Endothelial cell of umbilical vein (primary cell): ENCODE measurements around the gene SH3GLB2. TPM values are rescaled to one million over a fixed set of nuclear protein-coding genes. Genes with fewer than 3 reads are reported as not detected.

Experiments
- Bru-seq: library from RNA; stranded (reverse); fragments of 400-500 nt; gene quantifications from one replicate; lab custom pipeline; 2021; lab: Mats Ljungman, UMichigan
- BruChase-seq, 2 experiments: library from RNA; stranded (reverse); fragments of 400-500 nt; gene quantifications; one replicate each; lab custom pipeline; 2021; lab: Mats Ljungman, UMichigan
- BruUV-seq: library from RNA; stranded (reverse); fragments of 400-500 nt; replicated peaks from 2 replicates; lab custom pipeline; 2021; lab: Mats Ljungman, UMichigan
- CTCF ChIA-PET: fragments of 300-600, 350-600 bp; sonication (Branson Sonifier 250); formaldehyde crosslinking; loops from one replicate; lab custom pipeline; 2021; ENCODE audit warnings: antibody characterized with exemption, inconsistent platforms; lab: Charles Lee
- POLR2A ChIA-PET: fragments of 300-600, 350-600 bp; sonication (Branson Sonifier 250); formaldehyde crosslinking; loops from one replicate; lab custom pipeline; 2021; ENCODE audit warnings: antibody characterized with exemption, inconsistent platforms; lab: Charles Lee
- DNase-seq: peaks from one replicate; pipeline ENCODE4 v3.0.0-alpha.2; 2011; ENCODE audit warnings: low read depth, low spot score
- FAIRE-seq: peaks from 2 replicates; lab custom pipeline; 2011; peaks lifted over from hg19 to GRCh38; lab: Jason Lieb, UNC
- H2AFZ ChIP-seq: 2 replicates; pipeline ENCODE4 v1.6.0; 2012; ENCODE audit warnings: low read depth, low read length, control low read depth, inconsistent platforms
- H3K27ac ChIP-seq: 2 replicates; pipeline ENCODE4 v1.5.1; 2011; ENCODE audit warnings: low read depth, mild to moderate bottlenecking, control low read depth, low read length, moderate library complexity; ENCODE audit not compliant: insufficient read depth
- H3K27me3 ChIP-seq, 2 experiments: 2 replicates each; pipeline versions ENCODE4 v1.6.0 to v1.6.1; 2011; ENCODE audit warnings: low read length in 2 of 2, mixed read lengths in 1 of 2; ENCODE audit not compliant: control insufficient read depth in 2 of 2, insufficient read depth in 2 of 2
- H3K36me3 ChIP-seq, 2 experiments: 2 replicates in 1 of 2; 3 replicates in 1 of 2; pipeline ENCODE4 v1.5.1; 2011; ENCODE audit warnings: low read length in 2 of 2, mild to moderate bottlenecking in 1 of 2, moderate library complexity in 1 of 2; ENCODE audit not compliant: control insufficient read depth in 2 of 2, insufficient read depth in 2 of 2; ENCODE audit errors: extremely low read depth in 1 of 2
- H3K4me1 ChIP-seq: 3 replicates; pipeline ENCODE4 v1.5.1; 2011; ENCODE audit warnings: mild to moderate bottlenecking, low read length; ENCODE audit not compliant: control insufficient read depth, insufficient read depth; ENCODE audit errors: extremely low read depth
- H3K4me2 ChIP-seq: 2 replicates; pipeline ENCODE4 v1.6.1; 2011; ENCODE audit warnings: low read length, control low read depth, mixed read lengths; ENCODE audit not compliant: insufficient read depth
- H3K4me3 ChIP-seq, 3 experiments: fragments of 200-600 bp in 1 of 3; sonication (generic), shearing (Covaris generic) in 1 of 3; replicated peaks in 1 of 3; 2 replicates each; pipeline ENCODE4 v1.5.1; 2011 to 2016; ENCODE audit warnings: control low read depth in 3 of 3, low read length in 3 of 3, mild to moderate bottlenecking in 2 of 3, inconsistent platforms in 1 of 3, low read depth in 1 of 3, moderate library complexity in 1 of 3; ENCODE audit not compliant: insufficient read depth in 1 of 3
- H3K79me2 ChIP-seq: 2 replicates; pipeline ENCODE4 v1.6.0; 2012; ENCODE audit warnings: low read length, inconsistent platforms; ENCODE audit not compliant: control insufficient read depth, insufficient read depth
- H3K9ac ChIP-seq: replicated peaks from 2 replicates; pipeline ENCODE3; 2011; ENCODE audit warnings: low read length, control low read depth; ENCODE audit not compliant: insufficient read depth; ENCODE audit errors: extremely low read depth
- H3K9me1 ChIP-seq: replicated peaks from 3 replicates; pipeline ENCODE4 v1.6.0; 2011; ENCODE audit warnings: mild to moderate bottlenecking, low read length; ENCODE audit not compliant: control insufficient read depth, insufficient read depth; ENCODE audit errors: extremely low read depth
- H3K9me3 ChIP-seq: replicated peaks from 2 replicates; pipeline ENCODE4 v1.5.1; 2012; ENCODE audit warnings: low read length, inconsistent platforms; ENCODE audit not compliant: control insufficient read depth, insufficient read depth
- H4K20me1 ChIP-seq: replicated peaks from 2 replicates; pipeline ENCODE3; 2011; ENCODE audit warnings: mild to moderate bottlenecking, low read length; ENCODE audit not compliant: control insufficient read depth, insufficient read depth; ENCODE audit errors: extremely low read depth
- CTCF ChIP-seq, 2 donors: IDR thresholded peaks; 1 replicate in 1 of 2; 2 replicates in 1 of 2; pipeline ENCODE4 v1.5.1; 2011; ENCODE audit warnings: low read length in 2 of 2, mild to moderate bottlenecking in 2 of 2, moderate library complexity in 2 of 2, control low read depth in 1 of 2, inconsistent platforms in 1 of 2, low read depth in 1 of 2; ENCODE audit not compliant: insufficient read depth in 1 of 2; ENCODE audit errors: extremely low read depth in 1 of 2
- EZH2 ChIP-seq: IDR thresholded peaks from 2 replicates; pipeline ENCODE4 v1.6.1; 2012; ENCODE audit warnings: borderline replicate concordance, low read depth, mild to moderate bottlenecking, moderate library complexity, low read length, inconsistent platforms; ENCODE audit not compliant: severe bottlenecking
- GATA2 ChIP-seq: IDR thresholded peaks from 2 replicates; pipeline ENCODE4 v1.7.0; 2011; ENCODE audit warnings: low read depth, mild to moderate bottlenecking, moderate library complexity, mixed read lengths, low read length; ENCODE audit not compliant: insufficient read length, insufficient read depth
- JUN ChIP-seq: IDR thresholded peaks from 2 replicates; pipeline ENCODE4 v1.6.1; 2011; ENCODE audit warnings: borderline replicate concordance, low read depth; ENCODE audit not compliant: insufficient read length, insufficient read depth
- MAX ChIP-seq: IDR thresholded peaks from 2 replicates; pipeline ENCODE4 v1.6.1; 2011; ENCODE audit not compliant: insufficient read depth, insufficient read length
- POLR2A ChIP-seq: IDR thresholded peaks from 2 replicates; pipeline ENCODE4 v1.6.1; 2012; ENCODE audit warnings: low read depth, mild to moderate bottlenecking, control low read depth, low read length
- dilution Hi-C: fragments of 300-500 bp; cut with MboI; formaldehyde crosslinking; loops from one replicate; pipeline ENCODE4 v1.15.0; 2019; ENCODE audit warnings: low sequenced_read_pairs; ENCODE audit not compliant: extremely low pct_ligation_motif_present
- intact Hi-C: fragments of 100-400 bp; cut with micrococcal nuclease; formaldehyde crosslinking; loops from one replicate; pipeline ENCODE4 v1.10.0; 2022
- long read RNA-seq: library from polyadenylated mRNA; stranded (forward); transcript quantifications from one replicate; pipeline ENCODE4 v2.0.0, GENCODE V29; 2021
- polyA minus RNA-seq, 3 experiments: library from RNA; depleted of rRNA, polyadenylated mRNA; stranded (reverse); fragments of >200 nt; gene quantifications; 1 replicate in 1 of 3; 2 replicates in 2 of 3; pipeline ENCODE4 v1.2.3, GENCODE V29; 2011
- polyA plus RNA-seq, 4 experiments: library from polyadenylated mRNA; depleted of rRNA in 3 of 4; stranded (reverse) in 3 of 4; unstranded in 1 of 4; fragments of >200 nt; gene quantifications; 2 replicates each; pipeline versions ENCODE4 v1.2.1 to v1.2.3, GENCODE V29; 2011 to 2012; ENCODE audit warnings: missing spikeins in 1 of 4
- total RNA-seq: library from RNA; stranded (reverse); gene quantifications from 2 replicates; pipeline ENCODE4 v1.2.3, GENCODE V29; 2021

SH3GLB2 gene
- total RNA-seq, result 55.8 and 58.8 TPM in 2 replicates
- polyA plus RNA-seq, result 77.5 and 91.9 TPM in 2 replicates
- 39.7 and 56.0 TPM in 2 replicates for polyA plus RNA-seq (2011; cell fraction: cytosol; rRNA removed)
- 277 and 325 TPM in 2 replicates for polyA plus RNA-seq (2011; cell fraction: nucleus; rRNA removed)
- polyA plus RNA-seq (2012), result 39.9 and 52.4 TPM in 2 replicates
- 26.6 and 38.9 TPM in 2 replicates for polyA minus RNA-seq
- polyA minus RNA-seq (2011; cell fraction: cytosol; rRNA and poly(A)+ RNA removed), result 84.7 TPM
- 27.8 and 31.7 TPM in 2 replicates for polyA minus RNA-seq (2011; cell fraction: nucleus; rRNA and poly(A)+ RNA removed)
- percentile 47 among the genes with signal in this experiment for Bru-seq, nascent RNA
- BruChase-seq, experiment 1, labeled RNA remaining after a 6-hour chase, result percentile 60 among the genes with signal in this experiment
- percentile 59 among the genes with signal in this experiment for BruChase-seq, experiment 2, labeled RNA remaining after a 2-hour chase
- long read RNA-seq, transcript SH3GLB2-203 (11 exons, 2,982 nt), result major isoform, 114 of 173 reads
- long read RNA-seq, partial matches to known transcripts, result 12 of 173 reads
- long read RNA-seq, other reads (novel, unspliced or antisense), result 44 of 173 reads

DNA sequence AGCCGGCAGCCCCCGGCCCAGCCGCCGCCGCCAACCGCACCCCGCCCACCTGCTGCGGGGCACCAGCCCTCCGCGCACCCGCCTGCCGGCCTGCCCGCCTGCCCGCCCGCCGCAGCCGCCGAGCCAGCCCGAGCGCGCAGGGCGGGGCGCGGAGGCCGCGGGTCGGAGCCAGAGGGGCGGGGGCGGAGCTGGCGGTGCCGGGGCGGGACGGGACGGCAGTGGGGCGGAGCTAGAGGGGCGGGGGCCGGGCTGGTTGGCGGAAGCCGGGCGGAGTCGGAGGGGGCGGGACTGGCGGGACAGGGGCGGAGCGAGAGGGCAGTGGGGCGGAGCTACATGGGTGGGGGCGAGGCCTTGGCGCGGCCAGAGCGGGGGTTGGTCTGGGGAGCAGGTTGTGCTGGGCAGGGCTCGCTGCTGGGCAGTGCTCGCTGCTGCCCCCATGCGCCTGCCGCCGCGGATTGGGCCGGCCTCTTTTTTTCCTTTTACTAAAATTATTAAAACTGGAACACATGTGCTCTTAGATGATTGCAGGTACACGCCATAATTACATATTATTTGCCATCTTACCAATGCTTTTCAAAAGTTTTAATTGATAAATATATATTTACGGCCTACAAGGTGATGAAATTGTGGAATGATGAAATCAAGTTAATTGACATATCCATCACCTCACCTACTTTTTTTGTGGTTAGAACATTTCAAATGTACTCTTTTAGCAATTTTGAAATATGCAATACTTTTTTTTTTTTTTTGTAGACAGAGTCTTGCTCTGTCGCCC lies at the start of gene SH3GLB2:
TSS of gene SH3GLB2 (minus strand) at position 140 of the 775 bp plus-strand sequence. CDS start 177 bp downstream, outside the sequence.
- Histone ChIP-seq H3K9me3 (no peaks in the 10 kb centered on the region), H3K9me1 (no peaks in the 10 kb centered on the region), H3K9ac (peak within 1 kb of the TSS; percentile 32), H3K36me3 (no peaks in the 10 kb centered on the region), H3K27me3 (no peaks in the 10 kb centered on the region), H4K20me1 (no peaks in the 10 kb centered on the region), H3K4me2 (peak within 1 kb of the TSS; percentile 36), H3K4me1 (peaks cover 7% of the 10 kb centered on the region), H3K27ac (no peak within 1 kb of the TSS), H2AFZ (peak within 1 kb of the TSS; percentile 53), H3K79me2 (peaks cover 23% of the 10 kb centered on the region), H3K4me3 (peak within 1 kb of the TSS; percentile 47 to 74 (median 54))
- intact Hi-C loops (loop anchor here (1.0 to 10.0 kb wide), 7 partner anchors 8 to 294 kb away; partner anchors contain the start of genes DOLK, ENDOG, MIGA2 and NUP188), dilution Hi-C loops (no loop called here)
- ChIA-PET POLR2A (interaction anchor here (0.7 kb wide), 1 partner anchor 70 kb away, joined by 5 read pairs; no protein-coding TSS in a partner anchor), CTCF (interaction anchor here (0.6 to 1.5 kb wide), 20 partner anchors 8 to 781 kb away, joined by 3 to 8 read pairs (median 4); partner anchors contain the start of gene MIGA2)
- DNase-seq (peak; percentile 95), FAIRE-seq (peak; percentile 85)
- BruUV-seq, result no TSS peak
- TF ChIP-seq GATA2, result no peak
- no peak for TF ChIP-seq MAX
- peak; percentile 78 to 93 for TF ChIP-seq CTCF (IDR thresholded peaks at IDR 0.05; ENCODE audit: extremely low read depth in 1 of 2, insufficient read depth in 1 of 2, low read depth in 1 of 2, low read length in 2 of 2)
- TF ChIP-seq EZH2, result no peak
- no peak for TF ChIP-seq JUN
- no peak for TF ChIP-seq POLR2A
